Astrocyte of the spinal cord (primary cell): ENCODE results near the gene TUBB4A.
A peak's percentile ranks its signal among the peaks of the same experiment; 100 is the strongest.

Experiments used
- DNase-seq: peaks from one replicate; pipeline ENCODE4 v3.0.0; 2011; ENCODE audit warnings: low read depth, low spot score
- H3K4me3 ChIP-seq: 2 replicates; pipeline ENCODE4 v1.5.1; 2011; ENCODE audit warnings: low read depth, mild to moderate bottlenecking, low read length, moderate library complexity
- in situ Hi-C: cut with HindIII; loops from 2 replicates; pipeline ENCODE4 v1.10.0; 2017; ENCODE audit warnings: low sequenced_read_pairs
- TF ChIP-seq, protein P1 (sequence below): IDR thresholded peaks from 2 replicates; pipeline ENCODE4 v1.5.1; 2012; ENCODE audit warnings: low read depth, mild to moderate bottlenecking, low read length, inconsistent platforms

The TUBB4A gene

GRCh38 chr19:6524311-6524710, 22.2 kb upstream of the TUBB4A start:
- in situ Hi-C loops = no loop called here
- DNase-seq = no peak
- TF ChIP-seq, protein P1, sequence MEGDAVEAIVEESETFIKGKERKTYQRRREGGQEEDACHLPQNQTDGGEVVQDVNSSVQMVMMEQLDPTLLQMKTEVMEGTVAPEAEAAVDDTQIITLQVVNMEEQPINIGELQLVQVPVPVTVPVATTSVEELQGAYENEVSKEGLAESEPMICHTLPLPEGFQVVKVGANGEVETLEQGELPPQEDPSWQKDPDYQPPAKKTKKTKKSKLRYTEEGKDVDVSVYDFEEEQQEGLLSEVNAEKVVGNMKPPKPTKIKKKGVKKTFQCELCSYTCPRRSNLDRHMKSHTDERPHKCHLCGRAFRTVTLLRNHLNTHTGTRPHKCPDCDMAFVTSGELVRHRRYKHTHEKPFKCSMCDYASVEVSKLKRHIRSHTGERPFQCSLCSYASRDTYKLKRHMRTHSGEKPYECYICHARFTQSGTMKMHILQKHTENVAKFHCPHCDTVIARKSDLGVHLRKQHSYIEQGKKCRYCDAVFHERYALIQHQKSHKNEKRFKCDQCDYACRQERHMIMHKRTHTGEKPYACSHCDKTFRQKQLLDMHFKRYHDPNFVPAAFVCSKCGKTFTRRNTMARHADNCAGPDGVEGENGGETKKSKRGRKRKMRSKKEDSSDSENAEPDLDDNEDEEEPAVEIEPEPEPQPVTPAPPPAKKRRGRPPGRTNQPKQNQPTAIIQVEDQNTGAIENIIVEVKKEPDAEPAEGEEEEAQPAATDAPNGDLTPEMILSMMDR = no peak
- no peak overlapping the region for H3K4me3 ChIP-seq

GRCh38 chr19:6522712-6523111, 20.6 kb upstream of the TUBB4A start:
- in situ Hi-C loops = no loop called here
- TF ChIP-seq, protein P1 = no peak
- DNase-seq = no peak
- no peak overlapping the region for H3K4me3 ChIP-seq

DNA sequence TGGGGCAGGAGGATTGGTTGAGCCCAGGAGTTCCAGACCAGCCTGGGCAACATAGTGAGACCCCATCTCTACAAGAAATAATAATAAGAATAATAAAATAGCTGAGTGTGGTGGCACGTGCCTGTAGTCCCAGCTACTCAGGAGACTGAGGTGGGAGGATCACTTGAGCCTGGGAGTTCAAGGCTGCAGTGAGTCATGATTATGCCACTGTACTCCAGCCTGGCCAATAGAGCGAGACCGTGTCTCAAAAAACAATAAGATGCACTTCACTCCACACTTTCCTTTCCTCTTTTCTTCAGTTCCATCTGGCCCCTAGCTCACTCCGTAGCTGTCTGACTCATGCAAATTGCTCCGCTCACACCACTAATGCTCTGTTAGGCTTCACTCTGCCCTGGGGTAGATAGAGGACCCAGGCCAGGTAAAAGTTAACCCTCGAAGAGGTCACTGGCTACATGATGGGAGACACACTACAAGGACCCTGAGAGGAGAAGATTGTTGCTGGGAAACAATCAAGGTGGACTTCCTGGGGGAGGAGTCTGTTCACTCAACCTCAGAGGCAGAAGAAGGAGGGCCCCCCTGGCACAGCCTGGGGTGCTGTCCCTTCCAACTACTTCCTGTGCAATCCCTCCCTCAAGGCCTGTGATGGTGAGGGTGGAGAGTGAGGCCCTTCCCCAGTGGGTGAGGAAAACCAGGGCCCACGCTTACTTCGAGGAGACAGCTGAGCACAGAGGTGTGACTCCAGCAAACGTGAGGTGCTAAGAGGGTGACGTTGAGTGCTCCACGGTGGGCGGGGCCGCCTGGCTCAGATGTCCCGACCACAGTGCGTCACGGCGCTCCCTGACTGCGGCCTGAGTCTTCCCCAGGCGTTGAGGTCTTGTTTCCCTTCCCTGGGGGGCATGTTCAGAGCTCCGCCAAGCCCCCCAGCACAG, 19.9 kb upstream of the TUBB4A start:
- TF ChIP-seq, protein P1 = no peak
- H3K4me3 ChIP-seq = no peak overlapping the region
- in situ Hi-C loops = no loop called here

GRCh38 chr19:6519289-6519688, 17.2 kb upstream of the TUBB4A start:
- in situ Hi-C loops = no loop called here
- DNase-seq = peak; percentile 67
- no peak overlapping the region for H3K4me3 ChIP-seq
- TF ChIP-seq, protein P1 = no peak

More for the DNA sequence above, 19.9 kb upstream of the TUBB4A start:
- DNase-seq = no peak

GRCh38 chr19:6518145-6518911, 16.2 kb upstream of the TUBB4A start:
- in situ Hi-C loops = no loop called here
- H3K4me3 ChIP-seq = no peak overlapping the region
- DNase-seq = no peak
- TF ChIP-seq, protein P1 = no peak

GRCh38 chr19:6516659-6517291, 14.7 kb upstream of the TUBB4A start:
- DNase-seq = peak; percentile 75
- in situ Hi-C loops = no loop called here
- H3K4me3 ChIP-seq = peak overlapping the region; percentile 57
- TF ChIP-seq, protein P1 = peak; percentile 97
